ENCODE measurements around the gene KLHL3. TPM values are rescaled to one million over a fixed set of nuclear protein-coding genes. Genes with fewer than 3 reads are reported as not detected.

The KLHL3 gene
- total RNA-seq, 4 donors from 2014 or later = 1.7 to 3.8 (median 3.1) TPM

DNA sequence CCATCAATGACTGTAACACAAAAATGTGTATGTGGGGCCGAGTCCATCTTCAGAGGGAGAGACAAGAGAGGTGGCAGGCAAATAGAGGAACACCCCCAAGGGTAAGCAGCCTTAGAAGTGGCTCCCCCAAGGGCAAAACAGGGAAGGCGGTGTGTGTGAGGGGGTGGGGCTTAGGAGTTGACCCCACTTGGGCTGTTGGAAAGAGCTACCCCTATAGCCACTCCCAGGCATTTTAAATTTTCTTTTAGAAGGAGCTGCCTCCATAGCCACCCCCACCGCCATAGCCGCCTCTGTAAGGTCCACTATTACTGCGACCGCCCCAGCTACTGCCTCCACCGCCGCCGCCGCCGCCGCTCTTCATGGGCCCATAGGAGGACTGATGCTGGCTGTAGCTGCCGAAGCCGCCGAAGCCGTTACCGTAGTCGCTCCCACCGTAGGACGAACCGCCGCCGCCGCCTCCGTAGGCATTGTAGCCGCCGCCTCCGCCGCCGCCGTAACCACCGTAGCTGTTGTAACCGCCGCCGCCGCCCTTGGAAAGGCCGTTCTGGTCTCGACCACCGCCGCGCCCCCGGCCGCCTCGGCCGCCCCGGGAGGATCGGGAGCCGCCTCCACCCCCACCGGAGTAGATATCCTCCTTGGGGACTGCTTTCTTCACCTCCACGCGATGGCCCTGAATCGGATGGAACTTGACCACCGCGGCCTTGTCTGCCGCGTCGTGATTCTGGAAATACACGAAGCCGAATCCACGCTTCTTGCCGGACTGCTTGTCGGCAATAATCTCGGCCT lies 17.2 kb upstream of the KLHL3 start:
- no peak for TF ChIP-seq POLR2A (IDR thresholded peaks at IDR 0.05)
- TF ChIP-seq, protein P1, sequence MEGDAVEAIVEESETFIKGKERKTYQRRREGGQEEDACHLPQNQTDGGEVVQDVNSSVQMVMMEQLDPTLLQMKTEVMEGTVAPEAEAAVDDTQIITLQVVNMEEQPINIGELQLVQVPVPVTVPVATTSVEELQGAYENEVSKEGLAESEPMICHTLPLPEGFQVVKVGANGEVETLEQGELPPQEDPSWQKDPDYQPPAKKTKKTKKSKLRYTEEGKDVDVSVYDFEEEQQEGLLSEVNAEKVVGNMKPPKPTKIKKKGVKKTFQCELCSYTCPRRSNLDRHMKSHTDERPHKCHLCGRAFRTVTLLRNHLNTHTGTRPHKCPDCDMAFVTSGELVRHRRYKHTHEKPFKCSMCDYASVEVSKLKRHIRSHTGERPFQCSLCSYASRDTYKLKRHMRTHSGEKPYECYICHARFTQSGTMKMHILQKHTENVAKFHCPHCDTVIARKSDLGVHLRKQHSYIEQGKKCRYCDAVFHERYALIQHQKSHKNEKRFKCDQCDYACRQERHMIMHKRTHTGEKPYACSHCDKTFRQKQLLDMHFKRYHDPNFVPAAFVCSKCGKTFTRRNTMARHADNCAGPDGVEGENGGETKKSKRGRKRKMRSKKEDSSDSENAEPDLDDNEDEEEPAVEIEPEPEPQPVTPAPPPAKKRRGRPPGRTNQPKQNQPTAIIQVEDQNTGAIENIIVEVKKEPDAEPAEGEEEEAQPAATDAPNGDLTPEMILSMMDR (IDR thresholded peaks at IDR 0.05) = no peak
- H3K9me3 ChIP-seq = no peaks in the 10 kb centered on the region
- H3K4me1 ChIP-seq = peaks cover 0 to 46% (median 14%) of the 10 kb centered on the region in 3 donors
- H3K27me3 ChIP-seq = no peaks in the 10 kb centered on the region
- intact Hi-C loops (cut with DNase I) = no loop called here
- WGBS, 2 donors = 0% methylated on average over 9 to 12 of the region's 63 CpGs
- H3K36me3 ChIP-seq = no peaks in the 10 kb centered on the region
- H3K27ac ChIP-seq = peak overlapping the region; percentile 97 to 100 (median 99)
- DNase-seq = no peak
- H3K4me3 ChIP-seq = peak overlapping the region; percentile 62 to 93 (median 74)

DNA sequence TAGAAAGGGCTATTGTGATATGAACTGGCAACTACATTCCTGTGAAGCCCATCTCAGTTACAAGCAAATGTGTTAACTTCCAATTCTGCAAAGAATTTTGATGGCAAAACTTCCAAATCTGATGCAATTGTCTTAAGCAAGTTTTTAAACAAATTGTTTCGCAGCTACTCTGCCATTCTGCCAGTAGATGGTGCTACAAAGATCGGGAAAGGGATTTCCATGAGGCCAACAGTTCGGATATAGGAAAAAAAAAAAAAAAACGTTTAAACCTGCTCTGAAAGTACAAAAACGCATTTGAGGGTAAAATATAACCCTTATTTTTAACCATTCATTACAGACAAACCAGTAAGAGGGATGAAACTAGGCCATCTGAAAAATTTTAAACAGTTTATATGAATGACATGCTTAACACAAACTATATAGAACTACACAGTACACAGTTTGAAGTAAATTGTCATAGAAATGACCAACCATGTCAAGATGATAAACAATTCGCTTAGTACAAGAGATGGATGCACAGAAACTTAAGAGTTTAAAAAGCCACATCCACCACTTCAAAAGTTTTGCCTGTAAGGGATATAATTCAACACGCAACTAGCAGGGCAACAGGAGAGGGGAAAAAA lies 16.1 kb upstream of the KLHL3 start:
- intact Hi-C loops (cut with DNase I) = no loop called here
- Histone ChIP-seq H3K27ac (peak overlapping the region; percentile 97 to 100 (median 99)), H3K9me3 (no peaks in the 10 kb centered on the region), H3K4me3 (peak overlapping the region; percentile 62 to 93 (median 74)), H3K36me3 (no peaks in the 10 kb centered on the region), H3K27me3 (no peaks in the 10 kb centered on the region), H3K4me1 (peaks cover 0 to 40% (median 14%) of the 10 kb centered on the region in 3 donors)
- no peak for DNase-seq
- TF ChIP-seq POLR2A (IDR thresholded peaks at IDR 0.05) = no peak
- TF ChIP-seq, protein P1 (IDR thresholded peaks at IDR 0.05) = peak; percentile 39 to 77 (median 62)
- WGBS, 2 donors = 0 to 1% methylated on average over 7 of the region's 7 CpGs

DNA sequence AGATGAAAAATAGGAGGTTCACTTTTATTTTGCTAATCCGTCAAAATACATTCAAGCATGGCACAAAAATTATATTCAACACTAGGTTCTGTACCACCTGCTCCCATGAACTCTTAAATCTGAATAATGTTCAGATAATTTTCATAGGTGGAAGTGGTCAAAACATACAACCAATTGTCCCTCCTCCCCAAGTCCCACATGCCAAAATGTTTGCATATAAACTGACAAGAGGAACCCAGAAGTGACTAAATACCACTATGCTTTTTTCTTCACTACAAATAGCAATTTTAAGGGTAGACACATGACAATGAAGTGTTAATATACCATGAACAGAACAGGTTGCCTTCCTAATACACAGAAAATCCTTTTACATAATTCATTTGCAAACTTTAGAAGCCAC lies 14.5 kb upstream of the KLHL3 start:
- H3K4me1 ChIP-seq = peaks cover 0 to 39% (median 14%) of the 10 kb centered on the region in 3 donors
- H3K27ac ChIP-seq = no peak overlapping the region
- intact Hi-C loops (cut with DNase I) = no loop called here
- no peaks in the 10 kb centered on the region for H3K27me3 ChIP-seq
- WGBS, 2 donors = 65 to 91% methylated on average over 1 of the region's 1 CpG
- H3K9me3 ChIP-seq = no peaks in the 10 kb centered on the region
- H3K36me3 ChIP-seq = no peaks in the 10 kb centered on the region
- no peak overlapping the region for H3K4me3 ChIP-seq
- DNase-seq = no peak
- TF ChIP-seq, protein P1 (IDR thresholded peaks at IDR 0.05) = no peak
- TF ChIP-seq POLR2A (IDR thresholded peaks at IDR 0.05) = no peak

DNA sequence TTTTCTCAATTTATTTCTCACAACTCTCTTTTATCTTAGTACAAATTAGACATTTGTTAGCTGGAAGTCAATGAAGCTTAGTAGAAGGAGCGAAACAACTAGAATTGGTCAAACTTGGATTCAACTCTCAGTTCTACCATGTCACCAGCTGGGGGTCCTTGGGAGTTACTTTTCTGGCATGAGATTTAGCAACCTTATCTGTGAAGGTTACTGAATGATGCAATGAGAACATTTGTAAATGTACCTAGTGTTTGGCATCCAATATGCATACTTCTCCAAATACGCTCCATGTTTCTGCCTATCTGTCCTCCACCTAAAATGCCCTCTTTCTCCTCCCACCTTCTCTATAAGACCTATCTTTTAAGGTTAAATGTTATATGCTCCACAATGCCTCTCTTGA lies 12.0 kb upstream of the KLHL3 start:
- 97 to 98% methylated on average over 2 of the region's 2 CpGs for WGBS, 2 donors
- intact Hi-C loops (cut with DNase I) = loop anchor here (10.0 kb wide), 1 partner anchor 113 kb away; no protein-coding TSS in a partner anchor
- H3K4me3 ChIP-seq = no peak overlapping the region
- no peaks in the 10 kb centered on the region for H3K9me3 ChIP-seq
- DNase-seq = no peak
- H3K27ac ChIP-seq = no peak overlapping the region
- H3K27me3 ChIP-seq = no peaks in the 10 kb centered on the region
- H3K4me1 ChIP-seq = peaks cover 0 to 34% (median 10%) of the 10 kb centered on the region in 3 donors
- no peaks in the 10 kb centered on the region for H3K36me3 ChIP-seq
- no peak for TF ChIP-seq POLR2A (IDR thresholded peaks at IDR 0.05)
- TF ChIP-seq, protein P1 (IDR thresholded peaks at IDR 0.05) = no peak

DNA sequence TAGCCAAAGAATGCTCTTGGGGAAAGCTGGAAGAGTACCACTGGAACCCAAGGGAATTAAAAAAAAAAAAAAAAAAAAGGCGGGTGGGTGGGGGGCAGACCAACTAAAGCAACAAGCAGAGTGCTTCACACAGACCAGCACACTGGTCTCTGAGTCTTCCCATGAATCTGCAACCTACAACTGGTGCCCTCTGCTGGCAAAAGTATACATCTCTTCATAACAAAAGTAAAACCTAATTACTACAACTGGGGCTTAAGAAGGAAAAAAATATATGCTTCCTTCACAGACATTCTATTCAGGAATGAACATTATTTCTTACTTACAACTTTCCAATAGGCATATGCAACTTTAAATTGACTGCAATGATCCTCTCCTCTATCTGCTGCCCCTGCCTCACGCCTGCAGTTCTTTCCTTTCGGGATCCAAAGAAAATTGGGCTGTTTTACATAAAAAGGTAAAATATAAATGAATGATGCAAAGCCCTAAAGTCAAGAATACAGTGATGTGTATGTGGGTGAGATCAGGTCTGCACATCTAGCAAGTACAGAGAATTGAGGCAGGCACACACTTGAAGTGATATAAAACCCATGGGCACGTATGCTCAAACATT lies 7.2 kb upstream of the KLHL3 start:
- Histone ChIP-seq H3K36me3 (no peaks in the 10 kb centered on the region), H3K4me1 (peaks cover 0 to under 1% (median 0%) of the 10 kb centered on the region in 3 donors), H3K9me3 (no peaks in the 10 kb centered on the region), H3K27me3 (no peaks in the 10 kb centered on the region), H3K4me3 (no peak overlapping the region), H3K27ac (no peak overlapping the region)
- 70 to 71% methylated on average over 4 of the region's 4 CpGs for WGBS, 2 donors
- TF ChIP-seq POLR2A (IDR thresholded peaks at IDR 0.05) = no peak
- TF ChIP-seq, protein P1 (IDR thresholded peaks at IDR 0.05) = peak in 4 of 6 experiments; percentile 46 to 68 (median 59)
- intact Hi-C loops (cut with DNase I) = loop anchor here (10.0 kb wide), 1 partner anchor 108 kb away; no protein-coding TSS in a partner anchor
- no peak for DNase-seq

Data from esophagus squamous epithelium (tissue), 5 donors.